Activated T-helper 1 cell treated with anti-CD3 and anti-CD28 coated beads, Interleukin-2, amount 50 U/mL, for 16 hours (primary cell): Measurements from ENCODE around the gene ZNF25.
"Not testable (repeated sequence)": the region's sequence is repeated elsewhere in the genome, so short reads cannot be mapped to it uniquely, and the experiment has no call there.

Experiments
- DNase-seq, 2 donors: peaks; one replicate each; pipeline ENCODE4 v3.0.0-alpha.2; 2020; ENCODE audit warnings: low read depth in 1 of 2, low spot score in 1 of 2

ZNF25 gene

GRCh38 chr10:37948210-37948609 is 28.2 kb downstream of the ZNF25 start:
- DNase-seq = no peak

- DNase-seq = no peak
Measured at GRCh38 chr10:37947526-37947925, 28.9 kb downstream of the ZNF25 start.

GRCh38 chr10:37937864-37938263 is 38.6 kb downstream of the ZNF25 start:
- no peak for DNase-seq

- DNase-seq = no peak
Measured at GRCh38 chr10:37934791-37935190, 41.7 kb downstream of the ZNF25 start.

GRCh38 chr10:37930423-37930822 is 46.0 kb downstream of the ZNF25 start:
- no peak for DNase-seq

GRCh38 chr10:37908165-37908564 is 68.3 kb downstream of the ZNF25 start:
- not testable (repeated sequence) for DNase-seq

- no peak for DNase-seq
Measured at GRCh38 chr10:37906382-37906781, 70.1 kb downstream of the ZNF25 start.
